Measurements from ENCODE around the gene TC2N. TPM values are rescaled to one million over a fixed set of nuclear protein-coding genes. Genes with fewer than 3 reads are reported as not detected.

Gene TC2N
- total RNA-seq, 2 experiments from 2014 or later = 163 to 181 TPM

Other genes with a start within 250 kb of the TC2N start
- gene CATSPERB, start 135.4 kb downstream of the TC2N start, total RNA-seq = 1 to 10 TPM; 1.9 to 2.3 TPM
- gene FBLN5, start 80.2 kb upstream of the TC2N start, total RNA-seq = 1 to 10 TPM; 2.4 to 3.5 TPM
- gene TRIP11, start 172.5 kb upstream of the TC2N start, total RNA-seq = 10 to 100 TPM; 47.9 to 49.7 TPM
- gene ATXN3, start 239.0 kb upstream of the TC2N start, total RNA-seq = 10 to 100 TPM; 39.1 to 41.8 TPM

Measured in activated naive CD8-positive, alpha-beta T cell treated with anti-CD3 and anti-CD28 coated beads, Interleukin-2, amount 10 ng/mL, durations not matched to agents 7 days and 5 days (primary cell).